Neutrophil (primary cell): ENCODE measurements around the gene CHD3.

Source experiments
- H3K27ac ChIP-seq: fragments of 200-600 bp; sonication (generic); 2 replicates; pipeline ENCODE4 v1.5.1; 2016; ENCODE audit warnings: mild to moderate bottlenecking, moderate library complexity
- H3K27me3 ChIP-seq: fragments of 200-600 bp; sonication (generic); 2 replicates; pipeline ENCODE4 v1.6.0; 2016; ENCODE audit warnings: mild to moderate bottlenecking
- H3K36me3 ChIP-seq: fragments of 200-600 bp; sonication (generic); 2 replicates; pipeline ENCODE4 v1.5.1; 2017
- H3K4me1 ChIP-seq, 2 experiments: fragments of 200-600 bp in 1 of 2; sonication (generic) in 1 of 2; 1 replicate in 1 of 2; 2 replicates in 1 of 2; pipeline versions ENCODE4 v1.5.1 to v1.6.1; 2013 to 2016; ENCODE audit warnings: low read depth in 1 of 2, low read length in 1 of 2, mild to moderate bottlenecking in 1 of 2, moderate library complexity in 1 of 2; ENCODE audit not compliant: control insufficient read depth in 1 of 2, insufficient read depth in 1 of 2
- H3K4me3 ChIP-seq, 2 experiments: fragments of 200-600 bp in 1 of 2; sonication (generic) in 1 of 2; 1 replicate in 1 of 2; 2 replicates in 1 of 2; pipeline ENCODE4 v1.5.1; 2013 to 2016; ENCODE audit warnings: low read depth in 1 of 2, low read length in 1 of 2, mild to moderate bottlenecking in 1 of 2, moderate library complexity in 1 of 2
- H3K9me3 ChIP-seq: fragments of 200-600 bp; sonication (generic); 2 replicates; pipeline ENCODE4 v1.5.1; 2016
- TF ChIP-seq, protein P1 (sequence below): fragments of 200-600 bp; sonication (generic); IDR thresholded peaks from 2 replicates; pipeline ENCODE4 v1.5.1; 2016; ENCODE audit warnings: antibody characterized with exemption

CHD3 gene

DNA sequence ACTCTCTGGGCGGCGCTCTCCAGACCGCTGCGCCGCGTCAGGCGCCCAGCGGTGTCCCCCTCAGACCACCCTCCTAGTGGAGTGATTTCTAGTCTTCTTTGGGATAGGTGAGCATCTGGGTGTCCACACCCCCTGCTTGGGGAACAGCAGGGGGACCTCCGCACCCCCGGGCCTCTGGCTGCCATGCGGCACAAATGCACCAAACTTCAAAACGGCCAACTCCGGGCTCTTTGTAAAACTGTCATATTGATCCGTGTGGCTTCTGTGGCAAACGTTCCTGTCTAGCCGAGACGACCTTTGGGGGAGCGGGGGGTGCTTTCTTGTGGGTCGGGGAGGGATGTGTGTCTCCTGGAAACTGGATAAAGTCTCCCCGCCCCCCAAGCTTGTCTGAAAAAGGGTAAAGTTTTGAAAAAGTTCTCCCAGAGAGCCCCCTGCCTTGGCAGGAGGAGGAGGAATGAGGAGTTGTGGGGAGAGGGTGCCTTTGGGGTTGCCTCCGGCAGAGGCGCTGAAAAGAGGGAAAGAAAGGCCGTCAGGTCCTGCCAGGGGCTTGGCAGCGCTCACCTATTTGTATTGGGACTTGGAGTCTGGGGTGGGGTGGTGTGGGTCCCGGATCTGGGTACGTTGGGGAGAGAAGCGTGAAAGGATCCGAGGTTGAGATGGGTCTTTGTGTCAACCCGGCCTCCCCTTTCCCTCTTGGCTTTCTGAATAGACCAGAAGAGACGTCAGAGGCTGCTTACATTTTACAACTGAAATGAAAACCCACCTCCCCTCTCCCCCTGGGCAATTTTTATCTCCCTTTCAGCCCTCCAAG, 2.2 kb upstream of the CHD3 start:
- no peaks in the 10 kb centered on the region for H3K27me3 ChIP-seq
- TF ChIP-seq, protein P1, sequence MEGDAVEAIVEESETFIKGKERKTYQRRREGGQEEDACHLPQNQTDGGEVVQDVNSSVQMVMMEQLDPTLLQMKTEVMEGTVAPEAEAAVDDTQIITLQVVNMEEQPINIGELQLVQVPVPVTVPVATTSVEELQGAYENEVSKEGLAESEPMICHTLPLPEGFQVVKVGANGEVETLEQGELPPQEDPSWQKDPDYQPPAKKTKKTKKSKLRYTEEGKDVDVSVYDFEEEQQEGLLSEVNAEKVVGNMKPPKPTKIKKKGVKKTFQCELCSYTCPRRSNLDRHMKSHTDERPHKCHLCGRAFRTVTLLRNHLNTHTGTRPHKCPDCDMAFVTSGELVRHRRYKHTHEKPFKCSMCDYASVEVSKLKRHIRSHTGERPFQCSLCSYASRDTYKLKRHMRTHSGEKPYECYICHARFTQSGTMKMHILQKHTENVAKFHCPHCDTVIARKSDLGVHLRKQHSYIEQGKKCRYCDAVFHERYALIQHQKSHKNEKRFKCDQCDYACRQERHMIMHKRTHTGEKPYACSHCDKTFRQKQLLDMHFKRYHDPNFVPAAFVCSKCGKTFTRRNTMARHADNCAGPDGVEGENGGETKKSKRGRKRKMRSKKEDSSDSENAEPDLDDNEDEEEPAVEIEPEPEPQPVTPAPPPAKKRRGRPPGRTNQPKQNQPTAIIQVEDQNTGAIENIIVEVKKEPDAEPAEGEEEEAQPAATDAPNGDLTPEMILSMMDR = no peak
- H3K27ac ChIP-seq = peak overlapping the region; percentile 86
- H3K4me3 ChIP-seq = peak overlapping the region; percentile 73 to 97
- peaks cover 12% of the 10 kb centered on the region for H3K36me3 ChIP-seq
- no peaks in the 10 kb centered on the region for H3K9me3 ChIP-seq
- peaks cover 66 to 83% of the 10 kb centered on the region in 2 experiments for H3K4me1 ChIP-seq

DNA sequence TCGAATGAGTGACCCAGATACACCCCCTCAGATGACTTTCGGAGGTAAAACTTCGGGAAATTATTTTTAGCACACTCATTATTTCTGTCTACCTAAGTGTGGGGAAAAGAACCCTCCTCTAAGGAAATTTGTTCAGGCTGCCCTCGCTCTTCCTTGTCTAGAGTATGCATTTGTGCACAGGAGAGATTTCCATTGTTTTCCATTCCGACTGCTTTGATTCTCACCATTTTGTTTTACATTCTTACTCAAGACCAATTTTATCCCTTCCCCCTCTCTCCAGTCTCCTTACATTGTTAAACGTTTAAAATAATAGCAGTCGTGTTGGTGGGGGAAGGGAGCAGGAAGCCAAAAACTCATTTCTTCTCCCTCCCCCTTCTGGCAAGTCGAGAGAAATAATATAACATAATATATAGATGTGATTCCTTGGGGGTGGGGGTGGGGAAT, 1.5 kb upstream of the CHD3 start:
- Histone ChIP-seq H3K4me1 (peaks cover 60 to 78% of the 10 kb centered on the region in 2 experiments), H3K27me3 (no peaks in the 10 kb centered on the region), H3K4me3 (peak overlapping the region; percentile 73 to 97), H3K9me3 (no peaks in the 10 kb centered on the region), H3K36me3 (peaks cover 17% of the 10 kb centered on the region), H3K27ac (peak overlapping the region; percentile 86)
- TF ChIP-seq, protein P1 = no peak

DNA sequence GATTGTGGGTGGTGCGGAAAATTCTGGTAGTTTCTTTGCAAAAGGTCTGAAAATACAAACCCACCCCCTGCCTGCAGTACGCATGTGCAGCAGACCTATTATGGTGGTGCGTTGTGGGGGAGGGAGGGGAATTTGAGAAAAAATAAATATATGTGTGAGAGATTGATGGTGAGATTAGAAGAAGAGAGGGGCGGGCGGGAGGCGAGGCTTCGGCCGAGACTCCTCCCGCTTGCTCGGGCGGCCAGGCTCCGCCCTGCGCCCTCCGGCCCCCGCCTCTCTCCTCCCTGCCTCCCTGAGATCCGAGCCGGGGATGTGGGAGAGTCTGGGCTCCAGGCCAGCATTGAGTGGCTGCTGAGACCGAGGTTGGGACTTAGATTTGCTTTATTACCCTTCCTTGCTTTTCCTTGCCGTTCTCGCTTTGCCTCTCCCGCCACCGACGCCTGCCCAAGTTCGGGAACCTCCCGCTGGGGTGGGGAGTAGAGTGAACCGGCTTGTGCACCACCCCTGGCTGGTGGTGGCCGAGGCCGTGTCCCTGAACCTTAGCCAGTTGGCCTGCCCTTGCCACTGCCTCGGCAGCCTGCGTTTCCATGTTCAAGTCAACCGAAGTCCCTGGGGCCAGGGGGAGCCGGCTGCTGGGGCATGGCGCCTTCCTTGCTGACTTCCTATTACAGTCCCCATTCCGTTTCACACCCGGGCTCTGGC, 956 bp upstream of the CHD3 start:
- Histone ChIP-seq H3K4me1 (peaks cover 58 to 75% of the 10 kb centered on the region in 2 experiments), H3K27ac (peak overlapping the region; percentile 86), H3K4me3 (peak overlapping the region; percentile 73 to 97), H3K9me3 (no peaks in the 10 kb centered on the region), H3K36me3 (peaks cover 19% of the 10 kb centered on the region), H3K27me3 (no peaks in the 10 kb centered on the region)
- TF ChIP-seq, protein P1 = peak; percentile 11

DNA sequence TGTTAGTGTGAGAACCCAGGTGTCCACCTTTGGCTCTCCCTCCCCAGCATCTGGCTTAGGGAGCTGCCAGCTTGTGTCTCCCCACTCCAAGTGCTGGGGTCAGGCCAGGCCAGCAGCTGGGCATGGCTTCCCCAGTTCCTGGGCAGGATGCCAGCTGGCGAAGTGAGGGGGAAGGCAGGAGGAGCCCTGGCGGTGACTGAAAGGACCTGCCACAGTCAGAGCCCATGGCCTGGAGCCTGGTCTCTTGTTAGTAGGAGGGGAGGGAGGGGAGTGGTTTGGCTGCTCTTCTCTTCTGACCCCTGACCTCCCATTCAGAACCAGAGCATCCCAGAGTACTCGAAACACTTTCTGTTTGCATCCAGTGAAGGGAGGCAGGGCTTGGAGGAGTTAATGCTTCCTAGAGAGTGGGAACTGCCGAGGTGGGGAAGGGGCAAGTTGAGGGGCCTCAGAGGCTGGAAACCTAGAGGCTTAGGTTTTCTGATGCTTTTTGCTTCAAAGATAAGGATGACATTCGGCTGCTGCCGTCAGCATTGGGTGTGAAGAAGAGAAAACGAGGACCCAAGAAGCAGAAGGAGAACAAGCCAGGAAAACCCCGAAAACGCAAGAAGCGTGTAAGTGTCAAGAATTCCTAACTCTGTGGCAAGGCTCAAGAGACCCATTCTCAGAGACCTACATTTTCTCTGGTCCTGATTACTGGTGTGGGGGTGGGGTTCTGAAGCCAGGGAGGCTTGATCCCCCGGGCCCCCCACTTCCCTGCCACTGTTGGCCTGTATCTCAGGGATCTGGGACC, 772 bp downstream of the CHD3 start:
- Histone ChIP-seq H3K4me1 (peaks cover 55 to 65% of the 10 kb centered on the region in 2 experiments), H3K36me3 (peaks cover 32% of the 10 kb centered on the region), H3K4me3 (peak overlapping the region in 1 of 2 experiments; percentile 4), H3K9me3 (no peaks in the 10 kb centered on the region), H3K27ac (peak overlapping the region; percentile 86), H3K27me3 (no peaks in the 10 kb centered on the region)
- TF ChIP-seq, protein P1 = no peak

DNA sequence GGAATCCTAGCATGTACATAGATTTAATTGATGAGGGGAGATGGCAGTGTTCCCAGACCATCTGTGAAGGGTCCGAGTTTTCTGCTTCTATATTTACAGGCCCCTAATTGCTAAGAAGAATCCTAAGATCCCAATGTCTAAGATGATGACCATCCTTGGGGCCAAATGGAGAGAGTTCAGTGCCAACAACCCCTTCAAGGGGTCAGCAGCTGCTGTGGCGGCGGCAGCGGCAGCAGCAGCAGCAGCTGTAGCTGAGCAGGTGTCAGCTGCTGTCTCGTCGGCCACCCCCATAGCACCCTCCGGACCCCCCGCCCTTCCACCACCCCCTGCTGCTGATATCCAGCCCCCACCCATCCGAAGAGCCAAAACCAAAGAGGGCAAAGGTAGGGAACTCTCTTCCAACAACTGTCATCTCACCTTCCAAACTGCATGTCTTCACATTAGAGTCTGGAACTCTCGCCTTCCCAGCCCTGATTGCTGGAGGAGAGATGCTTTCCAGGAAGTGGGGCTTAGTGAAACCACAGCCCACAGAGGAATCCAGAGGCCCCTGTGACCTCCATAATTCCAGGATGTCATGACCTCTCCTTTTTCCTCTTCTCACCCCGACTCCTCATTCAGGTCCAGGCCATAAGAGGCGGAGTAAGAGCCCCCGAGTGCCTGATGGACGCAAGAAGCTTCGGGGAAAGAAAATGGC, 4.7 kb downstream of the CHD3 start:
- peaks cover 70% of the 10 kb centered on the region for H3K36me3 ChIP-seq
- no peaks in the 10 kb centered on the region for H3K9me3 ChIP-seq
- H3K4me1 ChIP-seq = peaks cover 27 to 33% of the 10 kb centered on the region in 2 experiments
- no peaks in the 10 kb centered on the region for H3K27me3 ChIP-seq
- TF ChIP-seq, protein P1 = no peak
- H3K4me3 ChIP-seq = no peak overlapping the region
- H3K27ac ChIP-seq = no peak overlapping the region
